Measurements from ENCODE around the gene FBXO7. TPM values are rescaled to one million over a fixed set of nuclear protein-coding genes. Genes with fewer than 3 reads are reported as not detected.

The FBXO7 gene
- total and polyA plus RNA-seq, 2 of the 4 experiments (the other 2 are of a cell fraction) = 71.5 TPM

DNA sequence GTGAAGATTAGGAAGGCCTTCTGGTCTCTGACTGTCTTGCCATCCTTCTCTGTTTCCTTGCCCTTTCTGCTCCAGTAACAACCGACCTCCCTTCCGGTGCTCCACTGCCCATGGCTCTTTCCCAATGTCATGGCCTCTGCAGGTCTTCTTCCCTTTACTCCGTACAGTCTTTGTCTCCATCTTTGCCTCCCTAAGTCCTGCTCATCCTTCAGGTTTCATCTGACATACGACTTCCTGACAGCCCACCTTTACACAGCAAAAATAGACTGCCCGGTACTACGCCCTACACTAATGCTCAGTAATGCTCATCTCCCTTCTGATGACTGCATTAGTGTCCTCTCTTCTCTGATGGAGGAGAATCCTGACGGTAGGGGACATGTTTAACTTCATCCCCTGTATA is 63.9 kb downstream of the FBXO7 start:
- H2AFZ ChIP-seq (replicated peaks; ENCODE audit: low read length, poor library complexity) = no peak overlapping the region
- H3K27ac ChIP-seq (ENCODE audit: insufficient read depth, low read length) = no peak overlapping the region
- in situ Hi-C loops (cut with MboI; ENCODE audit: low sequenced_read_pairs) (no loop called here), intact Hi-C loops (cut with micrococcal nuclease) (no loop called here), dilution Hi-C loops (cut with HindIII; ENCODE audit: low sequenced_read_pairs, unreplicated experiment) (no loop called here)
- no peak overlapping the region for H2BK120ac ChIP-seq (ENCODE audit: low read depth, low read length)
- H3K9me3 ChIP-seq (ENCODE audit: control insufficient read depth, insufficient read depth, low read length) = peaks cover 3% of the 10 kb centered on the region; the same call in 1 of the 2 replicates
- H4K8ac ChIP-seq (ENCODE audit: low read depth in 2 of 2, low read length in 2 of 2) = no peak overlapping the region
- POLR2A ChIA-PET (ENCODE audit: unreplicated experiment) = no interaction called here
- no peak overlapping the region for H3K23ac ChIP-seq (ENCODE audit: low read depth, low read length)
- H2AK5ac ChIP-seq (ENCODE audit: low read depth, low read length) = no peak overlapping the region
- no peaks in the 10 kb centered on the region for H3K79me1 ChIP-seq (ENCODE audit: low read depth in 1 of 2, low read length in 2 of 2)
- H3K56ac ChIP-seq (ENCODE audit: extremely low read depth, insufficient read depth, low read length) = no peak overlapping the region
- H3K4me2 ChIP-seq (ENCODE audit: low read depth, low read length) = no peak overlapping the region
- no TSS peak for BruUV-seq (replicated peaks)
- CTCF ChIA-PET = no interaction called here
- TF ChIP-seq RAD21 (IDR thresholded peaks at IDR 0.05; ENCODE audit: low read length) = no peak
- no peak for TF ChIP-seq RFX5 (IDR thresholded peaks at IDR 0.05; ENCODE audit: low read depth, low read length)
- TF ChIP-seq, protein P1, sequence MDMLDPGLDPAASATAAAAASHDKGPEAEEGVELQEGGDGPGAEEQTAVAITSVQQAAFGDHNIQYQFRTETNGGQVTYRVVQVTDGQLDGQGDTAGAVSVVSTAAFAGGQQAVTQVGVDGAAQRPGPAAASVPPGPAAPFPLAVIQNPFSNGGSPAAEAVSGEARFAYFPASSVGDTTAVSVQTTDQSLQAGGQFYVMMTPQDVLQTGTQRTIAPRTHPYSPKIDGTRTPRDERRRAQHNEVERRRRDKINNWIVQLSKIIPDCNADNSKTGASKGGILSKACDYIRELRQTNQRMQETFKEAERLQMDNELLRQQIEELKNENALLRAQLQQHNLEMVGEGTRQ (IDR thresholded peaks at IDR 0.05; ENCODE audit: low read depth, low read length) = no peak
- TF ChIP-seq RCOR1 (IDR thresholded peaks at IDR 0.05; ENCODE audit: insufficient replicate concordance, low read length) = no peak
- H3K9me1 ChIP-seq (ENCODE audit: insufficient read depth, low read length) = peaks cover 11% of the 10 kb centered on the region
- no peak overlapping the region for H4K5ac ChIP-seq (ENCODE audit: low read depth, low read length)
- WGBS, 2 experiments (ENCODE audit: extremely low coverage in 2 of 2, insufficient read length in 1 of 2) = 83% methylated on average over 4 of the region's 7 CpGs; no CpG with 5 or more reads in 1 of the 2 experiments
- H2BK15ac ChIP-seq (ENCODE audit: low read depth, low read length) = no peak overlapping the region
- DNase-seq (no peak), ATAC-seq (ENCODE audit: low read depth) (no peak)
- H3K27me3 ChIP-seq (ENCODE audit: control insufficient read depth, insufficient read depth, low read length) = 0 out of 2 replicates have a peak, but pooled peaks cover 3% of the 10 kb centered on the region
- H2BK20ac ChIP-seq (ENCODE audit: low read depth, low read length) = no peak overlapping the region
- H4K91ac ChIP-seq (ENCODE audit: insufficient read depth, low read depth, low read length) = no peak overlapping the region
- no peaks in the 10 kb centered on the region for H4K20me1 ChIP-seq (ENCODE audit: insufficient read depth, low read length)
- no peak overlapping the region for H2AK9ac ChIP-seq (replicated peaks; ENCODE audit: low read depth, low read length, poor library complexity)
- H3K4ac ChIP-seq (ENCODE audit: low read depth, low read length) = no peak overlapping the region
- H3K4me3 ChIP-seq (ENCODE audit: insufficient read depth, low read depth, low read length) = no peak overlapping the region
- no peak overlapping the region for H3K14ac ChIP-seq (replicated peaks; ENCODE audit: low read depth, low read length)
- no peak overlapping the region for H3K18ac ChIP-seq (ENCODE audit: low read depth, low read length)
- H2BK5ac ChIP-seq (ENCODE audit: low read depth, low read length, poor library complexity, severe bottlenecking) = no peak overlapping the region
- H3K36me3 ChIP-seq (ENCODE audit: control insufficient read depth, insufficient read depth, low read length) = no peaks in the 10 kb centered on the region
- no peak overlapping the region for H3K9ac ChIP-seq (ENCODE audit: low read depth, low read length)
- H3K4me1 ChIP-seq (ENCODE audit: control insufficient read depth, insufficient read depth, low read length) = peaks cover 11% of the 10 kb centered on the region
